HEK293 (cell line): ENCODE measurements around the gene ATRNL1.

ENCODE experiments used
- FEZF1 ChIP-seq: fragments of 450-650 bp; formaldehyde crosslinking; IDR thresholded peaks from 2 replicates; pipeline ENCODE4 v1.5.1; 2016; ENCODE audit warnings: missing biosample characterization, missing genetic modification characterization
- GLI4 ChIP-seq: fragments of 450-650 bp; formaldehyde crosslinking; IDR thresholded peaks from 2 replicates; pipeline ENCODE4 v1.5.1; 2016; ENCODE audit warnings: missing biosample characterization, missing genetic modification characterization
- GLIS1 ChIP-seq: fragments of 450-650 bp; formaldehyde crosslinking; IDR thresholded peaks from 2 replicates; pipeline ENCODE4 v1.5.1; 2016; ENCODE audit warnings: missing biosample characterization, missing genetic modification characterization
- GLIS2 ChIP-seq: fragments of 450-650 bp; formaldehyde crosslinking; IDR thresholded peaks from 2 replicates; pipeline ENCODE4 v1.5.1; 2016; ENCODE audit warnings: missing biosample characterization, missing genetic modification characterization
- KLF16 ChIP-seq: fragments of 450-650 bp; formaldehyde crosslinking; IDR thresholded peaks from 2 replicates; pipeline ENCODE4 v1.5.1; 2017; ENCODE audit warnings: missing biosample characterization, missing genetic modification characterization
- MEIS1 ChIP-seq: sonication (generic); formaldehyde crosslinking; IDR thresholded peaks from 2 replicates; pipeline ENCODE4 v1.8.1; 2022; ENCODE audit warnings: missing genetic modification reagents, mild to moderate bottlenecking, borderline replicate concordance
- MYNN ChIP-seq: fragments of 450-650 bp; formaldehyde crosslinking; IDR thresholded peaks from 2 replicates; pipeline ENCODE4 v1.5.1; 2016; ENCODE audit warnings: missing biosample characterization, missing genetic modification characterization, borderline replicate concordance
- SCRT2 ChIP-seq: fragments of 450-650 bp; formaldehyde crosslinking; IDR thresholded peaks from 2 replicates; pipeline ENCODE4 v1.5.1; 2016; ENCODE audit warnings: missing biosample characterization, missing genetic modification characterization
- SP2 ChIP-seq: fragments of 450-650 bp; formaldehyde crosslinking; IDR thresholded peaks from 2 replicates; pipeline ENCODE4 v1.5.1; 2016; ENCODE audit warnings: missing biosample characterization, missing genetic modification characterization
- ZBTB1 ChIP-seq: fragments of 450-650 bp; formaldehyde crosslinking; IDR thresholded peaks from 2 replicates; pipeline ENCODE4 v1.5.1; 2016; ENCODE audit warnings: missing biosample characterization, missing genetic modification characterization
- ZBTB49 ChIP-seq: fragments of 450-650 bp; formaldehyde crosslinking; IDR thresholded peaks from 2 replicates; pipeline ENCODE4 v1.5.1; 2016; ENCODE audit warnings: missing biosample characterization, missing genetic modification characterization, low read depth
- ZBTB8A ChIP-seq: fragments of 450-650 bp; formaldehyde crosslinking; IDR thresholded peaks from 2 replicates; pipeline ENCODE4 v1.5.1; 2016; ENCODE audit warnings: missing biosample characterization, missing genetic modification characterization
- ZFP3 ChIP-seq: fragments of 450-650 bp; formaldehyde crosslinking; IDR thresholded peaks from 2 replicates; pipeline ENCODE4 v1.5.1; 2016; ENCODE audit warnings: low read depth, missing biosample characterization, missing genetic modification characterization
- ZFP37 ChIP-seq: fragments of 450-650 bp; formaldehyde crosslinking; IDR thresholded peaks from 2 replicates; pipeline ENCODE4 v1.5.1; 2016; ENCODE audit warnings: missing biosample characterization, missing genetic modification characterization
- ZNF112 ChIP-seq: fragments of 450-650 bp; formaldehyde crosslinking; IDR thresholded peaks from 2 replicates; pipeline ENCODE4 v1.5.0; 2017; ENCODE audit warnings: missing biosample characterization, missing genetic modification characterization
- ZNF121 ChIP-seq: fragments of 450-650 bp; formaldehyde crosslinking; IDR thresholded peaks from 2 replicates; pipeline ENCODE4 v1.5.1; 2016; ENCODE audit warnings: missing biosample characterization, missing genetic modification characterization
- ZNF140 ChIP-seq: fragments of 450-650 bp; formaldehyde crosslinking; IDR thresholded peaks from 2 replicates; pipeline ENCODE4 v1.5.1; 2016; ENCODE audit warnings: missing biosample characterization, missing genetic modification characterization
- ZNF211 ChIP-seq: fragments of 450-650 bp; formaldehyde crosslinking; IDR thresholded peaks from 2 replicates; pipeline ENCODE4 v1.5.1; 2016; ENCODE audit warnings: low read depth, missing biosample characterization, missing genetic modification characterization
- ZNF26 ChIP-seq: fragments of 450-650 bp; formaldehyde crosslinking; IDR thresholded peaks from 2 replicates; pipeline ENCODE4 v1.5.1; 2016; ENCODE audit warnings: missing biosample characterization, missing genetic modification characterization
- ZNF311 ChIP-seq: fragments of 450-650 bp; formaldehyde crosslinking; IDR thresholded peaks from 2 replicates; pipeline ENCODE4 v1.5.1; 2017; ENCODE audit warnings: missing biosample characterization, missing genetic modification characterization, borderline replicate concordance
- ZNF394 ChIP-seq: fragments of 450-650 bp; formaldehyde crosslinking; IDR thresholded peaks from 2 replicates; pipeline ENCODE4 v1.5.1; 2016; ENCODE audit warnings: missing biosample characterization, missing genetic modification characterization, mild to moderate bottlenecking, moderate library complexity, borderline replicate concordance
- ZNF423 ChIP-seq: fragments of 450-650 bp; formaldehyde crosslinking; IDR thresholded peaks from 2 replicates; pipeline ENCODE4 v1.5.1; 2016; ENCODE audit warnings: missing biosample characterization, missing genetic modification characterization
- ZNF433 ChIP-seq: fragments of 450-650 bp; formaldehyde crosslinking; IDR thresholded peaks from 2 replicates; pipeline ENCODE4 v1.5.1; 2016; ENCODE audit warnings: missing biosample characterization, missing genetic modification characterization, low read depth
- ZNF510 ChIP-seq: fragments of 450-650 bp; formaldehyde crosslinking; IDR thresholded peaks from 2 replicates; pipeline ENCODE4 v1.5.1; 2018; ENCODE audit warnings: mild to moderate bottlenecking, missing genetic modification characterization, missing biosample characterization; ENCODE audit not compliant: insufficient replicate concordance
- ZNF514 ChIP-seq: fragments of 450-650 bp; formaldehyde crosslinking; IDR thresholded peaks from 2 replicates; pipeline ENCODE4 v1.5.1; 2016; ENCODE audit warnings: missing biosample characterization, missing genetic modification characterization
- ZNF529 ChIP-seq: fragments of 450-650 bp; formaldehyde crosslinking; IDR thresholded peaks from 2 replicates; pipeline ENCODE4 v1.5.1; 2017; ENCODE audit warnings: missing genetic modification characterization, missing biosample characterization; ENCODE audit not compliant: insufficient replicate concordance
- ZNF548 ChIP-seq: fragments of 450-650 bp; formaldehyde crosslinking; IDR thresholded peaks from 2 replicates; pipeline ENCODE4 v1.5.1; 2016; ENCODE audit warnings: missing biosample characterization, missing genetic modification characterization
- ZNF558 ChIP-seq: fragments of 450-650 bp; formaldehyde crosslinking; IDR thresholded peaks from 2 replicates; pipeline ENCODE4 v1.5.1; 2016; ENCODE audit warnings: missing biosample characterization, missing genetic modification characterization
- ZNF600 ChIP-seq: fragments of 450-650 bp; formaldehyde crosslinking; IDR thresholded peaks from 2 replicates; pipeline ENCODE4 v1.5.1; 2016; ENCODE audit warnings: missing biosample characterization, missing genetic modification characterization
- ZNF626 ChIP-seq: fragments of 450-650 bp; sonication (Bioruptor Pico); formaldehyde crosslinking; IDR thresholded peaks from 2 replicates; pipeline ENCODE4 v1.5.1; 2018; ENCODE audit warnings: missing biosample characterization, missing genetic modification characterization, inconsistent platforms
- ZNF654 ChIP-seq: fragments of 450-650 bp; formaldehyde crosslinking; IDR thresholded peaks from 2 replicates; pipeline ENCODE4 v1.5.1; 2016; ENCODE audit warnings: low read depth, missing biosample characterization, missing genetic modification characterization
- ZNF660 ChIP-seq: fragments of 450-650 bp; IDR thresholded peaks from 2 replicates; pipeline ENCODE4 v1.5.1; 2018; ENCODE audit warnings: missing biosample characterization, mild to moderate bottlenecking, missing genetic modification characterization
- ZNF704 ChIP-seq: fragments of 450-650 bp; formaldehyde crosslinking; IDR thresholded peaks from 2 replicates; pipeline ENCODE4 v1.5.1; 2016; ENCODE audit warnings: missing biosample characterization, missing genetic modification characterization
- ZNF707 ChIP-seq: fragments of 450-650 bp; formaldehyde crosslinking; IDR thresholded peaks from 2 replicates; pipeline ENCODE4 v1.5.1; 2016; ENCODE audit warnings: missing biosample characterization, missing genetic modification characterization
- ZNF791 ChIP-seq: fragments of 450-650 bp; formaldehyde crosslinking; IDR thresholded peaks from 2 replicates; pipeline ENCODE4 v1.5.1; 2016; ENCODE audit warnings: missing biosample characterization, missing genetic modification characterization
- ZNF837 ChIP-seq: fragments of 450-650 bp; formaldehyde crosslinking; IDR thresholded peaks from 2 replicates; pipeline ENCODE4 v1.5.1; 2016; ENCODE audit warnings: missing biosample characterization, missing genetic modification characterization
- ZSCAN23 ChIP-seq: fragments of 450-650 bp; formaldehyde crosslinking; IDR thresholded peaks from 2 replicates; pipeline ENCODE4 v1.5.1; 2016; ENCODE audit warnings: missing biosample characterization, missing genetic modification characterization
- ZSCAN30 ChIP-seq: fragments of 450-650 bp; IDR thresholded peaks from 2 replicates; pipeline ENCODE4 v1.5.1; 2018; ENCODE audit warnings: missing biosample characterization, mild to moderate bottlenecking, missing genetic modification characterization, moderate library complexity
- ZXDB ChIP-seq: fragments of 450-650 bp; formaldehyde crosslinking; IDR thresholded peaks from 2 replicates; pipeline ENCODE4 v1.5.1; 2016; ENCODE audit warnings: missing biosample characterization, missing genetic modification characterization

Gene ATRNL1

GRCh38 chr10:115092555-115093285 lies 445 bp upstream of the ATRNL1 start (continued):
- TF ChIP-seq ZBTB49 (tag by site-specific recombination): no peak
- no peak for TF ChIP-seq ZSCAN23 (tag by site-specific recombination)
- TF ChIP-seq MEIS1 (CRISPR knock-in tag): no peak
- TF ChIP-seq KLF16: no peak
- peak; percentile 81 for TF ChIP-seq GLIS1 (tag by site-specific recombination)
- TF ChIP-seq ZSCAN30 (tag by site-specific recombination): no peak
- TF ChIP-seq ZFP37: no peak
- no peak for TF ChIP-seq ZNF26 (tag by site-specific recombination)
- no peak for TF ChIP-seq ZNF121 (tag by site-specific recombination)
- TF ChIP-seq SCRT2 (tag by site-specific recombination): no peak
- no peak for TF ChIP-seq ZNF791 (tag by site-specific recombination)
- TF ChIP-seq ZNF660 (tag by site-specific recombination): 0 out of 2 replicates have a peak, but pooled peaks have one; percentile 22
- no peak for TF ChIP-seq ZNF529 (tag by site-specific recombination)
- TF ChIP-seq ZNF140 (tag by site-specific recombination): no peak
- no peak for TF ChIP-seq ZNF112 (tag by site-specific recombination)
- TF ChIP-seq ZXDB (tag by site-specific recombination): peak; percentile 43; the same call in 1 of the 2 replicates
- TF ChIP-seq ZNF600 (tag by site-specific recombination): no peak
- no peak for TF ChIP-seq ZNF837 (tag by site-specific recombination)
- no peak for TF ChIP-seq GLI4 (tag by site-specific recombination)
- no peak for TF ChIP-seq ZNF433
- TF ChIP-seq FEZF1 (tag by site-specific recombination): peak; percentile 68
- peak; percentile 33; the same call in 1 of the 2 replicates for TF ChIP-seq SP2
- TF ChIP-seq ZNF423 (tag by site-specific recombination): no peak
- TF ChIP-seq ZNF211 (tag by site-specific recombination): no peak
- TF ChIP-seq ZNF514 (tag by site-specific recombination): no peak
- no peak for TF ChIP-seq ZNF548 (tag by site-specific recombination)
- no peak for TF ChIP-seq ZNF704 (tag by site-specific recombination)
- TF ChIP-seq GLIS2 (tag by site-specific recombination): peak; percentile 81
- peak; percentile 61 for TF ChIP-seq ZBTB8A (tag by site-specific recombination)
- no peak for TF ChIP-seq MYNN
- no peak for TF ChIP-seq ZNF510
- no peak for TF ChIP-seq ZNF654 (tag by site-specific recombination)
- TF ChIP-seq ZNF394 (tag by site-specific recombination): 0 out of 2 replicates have a peak, but pooled peaks have one; percentile 29
- no peak for TF ChIP-seq ZBTB1 (tag by site-specific recombination)
- no peak for TF ChIP-seq ZNF558
- TF ChIP-seq ZNF707: no peak
- TF ChIP-seq ZNF626 (tag by site-specific recombination): no peak
- TF ChIP-seq ZFP3 (tag by site-specific recombination): no peak
- TF ChIP-seq ZNF311 (tag by site-specific recombination): no peak
